Measurements from ENCODE around the gene MELTF.

The MELTF gene

DNA sequence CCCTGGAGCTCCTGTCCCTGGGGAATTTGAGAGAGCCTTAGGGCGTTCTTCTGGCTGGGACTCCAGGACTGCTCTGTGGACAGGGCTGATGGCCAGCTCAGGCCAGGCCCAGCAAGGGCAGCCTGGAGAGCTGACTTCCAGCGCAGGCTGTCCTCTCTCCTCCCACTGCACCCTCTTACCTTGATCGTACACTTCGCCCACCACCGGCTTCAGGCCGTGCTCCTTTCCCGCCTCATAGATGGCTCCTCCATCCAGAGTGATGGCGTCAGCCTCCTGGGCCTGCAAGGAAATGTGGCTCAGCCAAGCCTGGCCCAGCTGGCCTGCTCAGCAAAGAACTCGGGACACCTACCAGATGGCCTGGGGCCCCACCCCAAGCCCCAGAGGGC lies 3.1 kb downstream of the MELTF start:
- DNase-seq = no peak

DNA sequence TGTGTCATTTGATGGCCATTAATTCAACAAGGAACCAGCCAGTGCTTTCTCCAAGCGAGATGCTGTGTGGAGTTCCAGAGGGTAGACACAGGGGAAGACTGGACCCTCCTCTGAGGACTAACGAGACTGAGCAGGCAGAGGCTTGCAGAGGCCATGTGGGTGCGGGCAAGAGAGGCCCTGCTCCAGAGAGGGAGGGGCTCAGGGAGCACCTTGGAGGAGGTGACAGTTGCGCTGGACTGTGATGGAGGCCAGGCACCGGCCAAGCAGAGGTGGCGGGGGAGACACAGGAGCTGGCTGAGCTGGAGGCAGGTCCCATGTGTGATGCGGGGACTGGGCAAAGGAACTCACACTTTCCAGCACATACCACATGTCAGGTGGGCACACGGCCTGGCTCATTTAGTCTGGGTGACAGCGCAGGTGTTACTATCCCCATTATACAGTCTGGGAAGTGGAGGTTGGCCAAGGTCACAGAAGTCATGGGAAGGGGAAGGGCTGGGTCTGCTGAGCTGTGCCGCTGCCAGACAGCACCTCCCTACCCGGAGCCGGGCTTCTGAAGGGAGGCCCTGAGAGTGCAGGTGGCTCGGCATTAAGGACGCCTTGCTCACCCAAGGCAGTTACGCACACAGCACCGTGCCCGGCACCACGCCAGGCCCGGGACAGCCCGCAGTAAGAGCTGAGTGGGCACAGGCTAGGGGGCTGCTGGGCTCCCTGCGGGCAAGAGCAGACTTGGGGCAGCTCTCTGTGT lies 3.7 kb downstream of the MELTF start:
- DNase-seq = no peak

DNA sequence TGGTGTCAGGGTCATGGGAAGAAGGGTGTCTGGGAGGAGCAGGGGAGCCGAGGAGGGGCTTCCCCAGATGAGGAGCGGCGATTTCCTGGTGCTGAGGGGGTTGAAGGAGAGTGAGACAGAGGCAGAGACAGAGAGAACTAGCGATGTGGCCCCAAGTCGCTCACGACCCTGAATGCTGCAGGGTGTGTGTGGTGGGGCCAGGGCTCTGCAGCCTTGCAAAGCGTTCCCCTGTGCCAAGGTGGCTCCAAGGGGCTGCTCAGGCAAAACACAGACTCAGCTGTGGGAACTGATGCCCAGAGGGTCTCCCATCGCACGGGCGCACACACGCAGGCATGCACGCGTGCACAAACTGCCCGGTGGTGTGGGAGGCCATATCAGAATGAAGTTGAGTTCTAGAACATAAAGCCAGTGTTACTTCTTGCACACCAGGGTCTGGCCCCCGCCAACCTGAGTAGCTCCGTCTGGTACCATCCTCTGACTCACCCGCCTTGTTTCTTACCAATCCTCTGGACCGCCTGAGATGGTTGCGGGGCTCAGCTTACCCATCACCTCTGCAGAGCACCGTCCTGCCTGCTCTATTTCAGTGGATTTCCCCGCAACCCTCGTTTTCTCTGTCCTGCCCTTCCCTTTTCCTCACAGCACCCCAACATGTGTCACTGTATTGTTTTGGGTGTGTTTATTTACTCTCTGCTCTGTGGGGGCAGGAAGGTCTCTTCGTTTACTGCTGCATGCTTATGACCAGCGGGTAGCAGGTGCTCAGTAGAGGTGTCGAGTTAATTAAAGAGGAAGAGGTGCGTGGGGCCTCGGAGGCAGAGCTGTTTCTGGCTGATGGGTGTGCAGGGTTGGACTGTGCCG lies 4.5 kb downstream of the MELTF start:
- DNase-seq = no peak

DNA sequence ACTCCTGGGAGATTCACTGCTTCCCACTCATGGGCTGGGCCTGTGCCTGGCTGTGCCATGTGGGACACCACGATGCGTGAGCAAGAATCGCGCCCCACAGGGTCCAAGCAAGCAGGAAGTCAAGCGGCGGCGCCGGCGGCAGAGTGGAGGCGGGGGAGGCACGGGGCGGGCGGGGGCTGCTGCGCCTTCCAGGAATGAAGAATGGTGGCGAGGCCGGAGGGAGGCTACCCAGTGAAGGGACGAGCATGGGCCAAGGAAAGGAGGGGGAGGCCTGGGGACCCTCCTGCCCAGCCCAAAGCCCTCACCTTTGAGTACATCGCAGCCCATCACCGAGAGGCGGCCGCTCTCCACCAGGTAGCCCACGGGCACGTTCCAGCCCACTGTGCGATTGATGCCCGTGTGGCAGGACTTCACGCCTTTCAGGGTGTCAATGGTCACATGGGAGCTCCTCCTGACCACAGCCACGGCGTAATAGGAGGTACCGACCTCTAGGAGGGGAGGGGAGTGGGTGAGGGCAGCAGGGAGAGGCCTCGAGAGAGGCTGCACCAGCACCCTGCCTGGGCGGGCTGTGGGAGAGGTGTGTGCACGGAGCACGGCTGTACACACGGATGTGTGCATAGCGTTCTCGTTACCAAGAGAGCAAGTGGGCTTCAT lies 5.5 kb downstream of the MELTF start:
- no peak for DNase-seq

DNA sequence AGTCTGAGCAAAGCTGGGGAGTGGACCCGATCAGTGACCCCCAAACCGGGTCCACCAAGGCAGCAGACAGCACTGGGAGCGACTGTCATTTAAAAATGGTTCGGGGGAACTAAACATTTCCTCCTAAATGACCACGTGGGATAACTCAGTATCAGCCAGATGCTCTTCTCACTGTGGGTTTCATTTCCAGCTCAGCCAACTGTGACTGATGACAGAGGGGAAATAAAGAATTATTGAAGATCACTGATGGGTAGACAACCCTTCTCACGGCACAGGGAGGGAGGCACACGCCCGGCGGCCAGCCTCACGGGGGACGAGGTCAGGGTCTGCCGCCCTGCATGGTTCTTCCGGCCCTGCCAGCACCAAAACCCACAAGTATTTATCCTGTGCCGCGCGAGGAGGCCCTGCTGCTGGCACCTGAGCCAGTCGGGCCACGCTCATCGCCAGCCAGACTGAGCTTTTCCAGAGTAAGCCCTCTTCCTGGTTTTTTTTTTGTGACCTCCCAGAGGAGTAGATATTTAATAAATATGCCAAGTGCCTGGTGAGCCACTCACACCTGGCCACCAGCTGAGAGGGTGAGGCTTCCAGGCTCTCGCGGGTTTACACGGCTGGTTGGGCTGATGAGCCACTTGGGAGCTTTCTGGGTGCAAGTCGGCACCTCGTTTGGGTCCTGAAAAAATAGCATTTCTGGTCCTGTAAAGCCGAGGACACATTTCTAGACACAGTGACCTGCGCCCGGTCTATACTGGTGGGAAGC lies 6.2 kb downstream of the MELTF start:
- DNase-seq = no peak

DNA sequence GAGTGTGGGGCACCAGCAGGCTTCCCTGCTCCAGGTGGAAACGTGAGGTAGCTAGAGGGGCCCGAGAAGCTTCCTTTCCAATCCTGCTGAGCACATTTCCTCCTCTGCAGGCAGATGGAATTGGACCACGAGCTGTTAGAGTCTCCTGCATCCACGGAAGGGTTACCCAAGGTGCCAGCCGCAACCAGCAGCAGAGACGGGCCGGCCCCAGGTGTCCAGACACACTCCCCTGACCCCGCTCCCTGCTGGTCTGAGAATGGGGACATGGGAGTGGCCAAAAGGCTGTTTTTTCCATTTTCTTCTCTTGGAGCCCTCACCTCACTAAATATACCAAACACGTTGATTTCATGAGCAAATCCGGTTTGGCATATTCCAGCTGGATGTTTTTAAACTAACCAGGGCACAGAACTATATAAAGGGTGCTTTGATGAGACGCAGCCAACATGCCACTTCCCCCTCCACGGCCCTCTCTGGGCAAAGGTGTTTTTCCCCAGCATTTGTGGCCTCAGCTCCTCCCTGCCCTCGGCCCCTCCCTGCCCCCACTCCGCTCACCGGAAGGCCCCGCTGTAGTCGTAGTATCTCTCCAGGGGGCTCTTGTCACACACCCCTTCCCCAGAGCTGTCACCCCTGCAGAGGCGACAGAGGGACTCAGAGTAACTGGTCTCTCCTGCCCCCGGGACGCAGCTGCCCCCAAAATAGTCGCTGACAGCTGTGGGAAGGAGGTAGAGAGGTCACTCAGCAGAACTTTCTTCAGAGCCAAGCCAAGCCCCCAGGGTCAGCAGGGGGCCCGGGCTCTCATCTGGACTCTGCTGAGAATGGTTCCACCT lies 7.0 kb downstream of the MELTF start:
- no peak for DNase-seq

DNA sequence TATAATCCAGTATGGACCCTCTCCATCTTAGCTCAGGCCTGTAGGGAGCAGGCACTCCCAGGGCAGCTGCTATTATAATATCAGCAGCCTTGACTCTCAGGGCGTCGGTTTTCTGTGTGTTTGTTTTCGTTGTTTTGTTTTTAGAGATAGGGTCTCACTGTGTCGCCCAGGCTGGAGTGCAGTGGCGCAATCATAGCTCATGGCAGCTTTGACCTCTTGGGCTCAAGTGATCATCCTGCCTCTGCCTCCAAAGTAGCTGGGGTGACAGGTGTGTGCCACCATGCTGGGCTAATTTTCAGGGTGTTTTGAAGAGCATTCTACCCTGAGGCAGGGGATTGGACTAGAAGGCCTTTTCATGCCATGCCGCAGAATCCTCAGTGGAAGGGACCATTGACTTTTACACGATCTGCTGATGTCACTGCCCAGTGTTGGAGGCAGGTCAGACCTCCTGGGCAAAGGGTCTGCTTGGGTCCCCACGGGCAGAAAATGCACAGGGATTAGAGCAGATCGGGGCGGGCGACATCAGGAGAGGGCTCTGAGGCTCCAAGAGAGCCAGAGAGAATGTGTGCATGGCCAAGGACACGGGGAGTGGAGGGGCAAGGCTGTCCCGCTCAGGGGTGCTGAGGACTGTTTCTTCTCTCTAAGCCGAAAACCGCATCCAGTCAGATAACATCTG lies 7.8 kb downstream of the MELTF start:
- DNase-seq = no peak

DNA sequence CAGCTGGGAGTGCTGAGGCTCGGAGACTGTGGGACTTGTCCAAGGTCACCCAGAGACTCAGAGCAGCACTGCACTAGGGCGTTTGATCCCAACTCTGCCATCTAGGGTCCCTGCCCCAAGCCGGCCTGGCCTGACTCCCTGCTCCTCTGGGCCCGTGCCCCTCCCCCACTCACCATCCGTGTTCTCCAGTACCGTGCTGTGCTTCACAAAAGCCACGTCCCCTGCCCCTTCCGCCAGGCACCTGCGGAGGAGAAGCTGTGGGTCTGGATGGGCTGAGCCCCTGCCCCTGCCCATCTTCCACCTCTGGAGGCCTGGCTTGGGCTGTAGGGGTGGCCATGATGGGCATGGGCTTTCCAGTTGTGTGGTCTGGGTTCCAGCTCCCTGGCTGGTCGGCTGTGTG lies 8.4 kb downstream of the MELTF start:
- DNase-seq = no peak

DNA sequence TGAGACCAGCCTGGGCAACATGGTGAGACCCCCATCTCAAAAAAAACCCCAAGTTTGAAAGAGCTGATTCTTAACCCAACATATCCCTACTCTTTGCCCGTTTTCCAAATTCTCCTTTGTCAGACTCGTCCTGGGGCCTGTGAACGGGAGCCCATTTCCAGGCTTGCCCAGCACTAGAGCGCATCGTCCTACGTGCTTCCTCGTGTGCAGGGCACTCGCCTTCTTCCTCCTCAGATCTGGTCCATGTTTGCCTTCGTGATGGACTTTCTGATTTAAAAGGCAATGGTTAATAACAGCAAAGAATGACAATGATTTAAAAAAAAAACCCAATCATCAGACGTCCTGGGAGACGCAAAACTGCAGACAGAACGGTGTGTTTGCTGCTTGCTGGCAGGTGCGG lies 10.1 kb downstream of the MELTF start:
- no peak for DNase-seq

DNA sequence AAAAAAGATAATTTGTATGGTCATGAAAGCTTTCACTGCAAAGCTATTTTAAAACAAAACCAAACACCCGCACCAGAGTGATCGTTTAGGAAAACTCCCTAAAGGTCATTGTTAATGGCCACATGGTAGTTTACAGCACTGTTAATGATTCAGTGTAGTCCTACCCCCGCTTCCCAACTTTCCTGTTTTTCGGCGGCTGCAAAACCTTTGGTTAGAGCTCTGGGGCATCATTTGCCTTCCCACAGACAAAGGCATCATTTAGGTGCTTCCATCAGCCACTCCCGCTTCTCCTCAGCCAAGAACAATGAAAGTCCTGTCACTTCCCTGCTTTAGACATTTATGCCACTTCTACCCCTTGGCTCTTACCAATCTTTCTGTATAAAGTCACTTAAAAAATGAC lies 10.6 kb downstream of the MELTF start:
- no peak for DNase-seq

DNA sequence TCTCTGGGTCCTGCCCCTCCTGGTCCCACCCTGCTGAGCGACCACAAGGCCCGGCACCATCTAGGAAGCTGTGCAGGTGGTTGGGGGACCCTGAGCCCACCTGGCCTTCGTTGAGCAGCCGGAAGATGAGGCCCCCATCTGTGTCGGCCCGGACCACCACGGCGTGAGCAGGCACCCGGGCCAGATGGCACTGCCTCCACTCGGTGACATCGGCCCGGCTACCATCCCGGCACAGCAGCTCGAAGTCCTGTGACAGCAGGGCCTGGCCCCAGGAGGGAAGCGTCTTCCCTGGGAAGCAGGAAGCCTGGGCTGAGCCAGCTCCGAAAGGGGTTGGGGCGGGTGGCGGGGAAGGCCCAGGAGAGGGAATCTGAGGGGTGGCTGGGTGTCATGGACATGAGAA lies 12.6 kb downstream of the MELTF start:
- DNase-seq = no peak

DNA sequence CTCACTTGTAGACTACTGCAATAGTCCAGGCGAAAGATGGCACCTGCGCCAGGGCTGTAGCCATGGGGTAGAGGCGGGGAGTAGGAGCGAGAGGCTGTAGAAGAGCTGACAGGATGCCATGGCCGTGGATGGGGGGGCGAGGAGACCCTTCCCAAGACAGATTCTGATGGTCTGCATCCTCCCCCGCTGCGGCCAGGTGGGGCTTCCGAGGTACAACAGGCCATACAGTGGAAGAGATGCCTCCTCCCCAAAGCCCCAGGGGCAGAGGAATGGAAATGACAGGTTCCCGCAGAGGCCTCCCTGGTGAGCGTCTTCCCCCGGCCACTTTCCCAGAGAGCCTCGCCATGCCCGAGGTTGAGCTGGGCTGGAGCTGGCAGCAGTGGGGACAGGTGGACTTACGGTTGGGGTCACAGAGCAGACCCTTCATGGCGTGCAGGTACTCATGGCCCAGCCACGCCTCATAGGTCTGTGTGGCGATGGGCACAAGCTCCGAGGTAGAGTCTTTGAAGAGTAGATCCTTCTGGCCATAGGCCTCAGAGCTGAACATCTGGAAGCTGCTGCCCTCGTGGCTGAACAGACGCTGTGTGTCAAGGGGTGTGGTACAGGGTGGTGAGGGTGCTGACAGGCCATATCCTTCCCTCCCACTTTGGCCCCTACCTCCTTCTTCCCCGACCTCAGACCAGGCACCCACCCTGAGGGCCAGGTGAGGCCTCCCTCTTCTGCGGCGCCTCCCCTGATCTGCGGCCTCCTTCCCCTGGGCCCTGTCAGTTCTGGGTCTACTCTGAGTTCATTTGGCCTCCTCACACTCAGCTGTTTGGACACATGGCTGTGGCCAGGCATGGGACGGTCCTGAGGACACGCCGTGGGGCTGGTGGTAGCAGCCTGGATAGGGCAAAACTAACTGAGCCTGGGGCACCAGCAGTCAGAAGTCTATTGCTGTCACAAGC lies 13.6 kb downstream of the MELTF start:
- DNase-seq = no peak

DNA sequence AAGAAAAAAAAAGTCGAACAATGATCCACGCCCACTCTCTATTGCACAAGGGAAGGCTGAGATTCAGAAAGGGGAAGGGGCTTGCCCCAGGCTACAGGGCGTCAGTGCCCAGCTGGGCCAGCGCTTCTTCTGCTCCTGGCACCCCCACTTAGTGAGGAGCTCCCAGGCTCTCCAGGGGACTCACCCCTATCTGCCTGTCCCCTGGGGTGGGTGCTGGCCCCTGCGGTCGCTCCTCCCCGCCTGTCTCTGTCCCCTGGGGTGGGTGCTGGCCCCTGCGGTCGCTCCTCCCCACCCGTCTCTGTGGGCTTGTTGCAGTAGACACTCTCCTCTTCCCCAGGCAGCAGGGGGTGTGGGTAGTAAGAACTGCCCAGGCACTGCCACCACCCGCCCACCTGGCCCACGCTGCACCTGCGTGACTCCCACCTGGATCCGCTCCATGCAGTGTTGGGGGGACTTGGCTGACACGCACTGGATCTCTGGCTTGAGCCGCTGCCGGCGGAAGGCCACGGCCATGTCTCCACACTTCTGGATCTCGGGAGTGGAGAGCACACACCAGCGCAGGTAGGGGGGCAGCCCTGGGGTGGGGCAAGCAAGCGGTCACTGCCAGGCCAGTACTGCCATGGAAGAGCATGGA lies 14.6 kb downstream of the MELTF start:
- no peak for DNase-seq

DNA sequence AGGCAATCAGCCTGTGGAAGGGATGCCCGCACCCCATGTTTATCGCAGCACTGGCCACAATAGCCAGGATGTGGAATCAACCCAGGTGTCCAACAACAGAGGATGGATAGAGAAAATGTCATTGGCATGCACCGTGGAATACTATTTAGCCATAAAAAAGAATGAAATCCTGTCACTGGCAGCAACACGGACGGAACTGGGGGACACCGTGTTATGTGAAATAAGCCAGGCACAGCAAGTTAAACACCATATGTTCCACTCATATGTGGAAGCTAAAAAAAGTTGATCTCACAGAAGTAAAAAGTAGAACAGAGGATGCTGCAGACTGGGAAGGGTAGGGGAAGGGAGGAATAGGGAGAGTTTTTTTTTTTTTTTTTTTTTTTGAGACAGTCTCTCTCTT lies 15.6 kb downstream of the MELTF start:
- no peak for DNase-seq

DNA sequence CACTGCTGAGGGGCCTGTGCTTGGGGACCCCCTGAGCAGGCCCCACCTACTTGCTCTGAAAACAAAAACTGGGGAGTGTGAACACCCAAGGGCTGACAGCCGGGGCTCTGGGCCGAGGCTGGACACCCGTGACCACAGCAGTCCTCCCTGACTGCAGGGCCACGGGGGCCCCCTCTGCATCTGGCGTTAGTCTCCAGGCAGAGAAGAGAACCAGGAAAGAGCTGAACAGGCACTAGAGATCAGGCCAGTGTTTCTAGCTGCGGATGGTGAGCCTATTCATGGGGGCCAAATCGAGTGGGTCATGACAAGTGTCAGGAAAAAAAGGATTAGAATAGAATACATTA lies 17.1 kb downstream of the MELTF start:
- no peak for DNase-seq

DNA sequence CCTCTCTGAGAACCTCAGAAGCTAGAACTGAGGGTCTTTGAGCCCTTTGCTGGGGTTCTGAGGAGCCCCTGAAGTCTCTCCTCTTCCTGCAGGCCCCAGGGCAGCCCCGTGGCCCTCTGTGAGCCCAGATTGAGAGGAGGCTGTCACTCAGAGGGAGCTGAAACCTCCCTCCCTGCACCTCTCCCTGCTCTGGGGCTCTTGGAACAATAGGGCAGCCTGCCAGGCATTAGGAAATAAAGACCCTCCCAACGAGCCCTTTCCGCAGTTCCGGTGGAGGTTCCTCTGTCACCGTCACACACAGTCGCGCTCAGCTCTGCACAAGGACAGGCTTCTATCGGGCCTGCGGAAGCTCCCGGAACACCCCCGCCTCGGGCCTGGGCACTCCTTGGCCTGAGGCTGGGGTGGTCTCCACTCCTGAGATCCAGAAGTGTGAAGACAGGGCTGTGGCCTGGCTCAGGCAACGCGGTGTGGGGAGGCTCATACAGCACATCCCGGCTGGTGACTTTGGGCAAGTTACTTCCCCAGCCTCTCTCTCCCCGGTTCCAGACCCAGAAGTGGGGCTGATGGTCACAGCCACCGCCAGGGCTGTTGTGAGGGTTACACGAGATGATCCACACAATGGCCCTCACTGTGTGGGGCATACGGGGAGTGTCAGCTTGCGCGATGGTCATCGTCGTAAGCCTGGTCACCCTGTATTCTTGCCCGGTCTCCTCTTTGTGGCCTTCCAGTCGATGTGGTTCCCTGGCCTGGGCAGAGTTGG lies 17.7 kb downstream of the MELTF start:
- DNase-seq = no peak

DNA sequence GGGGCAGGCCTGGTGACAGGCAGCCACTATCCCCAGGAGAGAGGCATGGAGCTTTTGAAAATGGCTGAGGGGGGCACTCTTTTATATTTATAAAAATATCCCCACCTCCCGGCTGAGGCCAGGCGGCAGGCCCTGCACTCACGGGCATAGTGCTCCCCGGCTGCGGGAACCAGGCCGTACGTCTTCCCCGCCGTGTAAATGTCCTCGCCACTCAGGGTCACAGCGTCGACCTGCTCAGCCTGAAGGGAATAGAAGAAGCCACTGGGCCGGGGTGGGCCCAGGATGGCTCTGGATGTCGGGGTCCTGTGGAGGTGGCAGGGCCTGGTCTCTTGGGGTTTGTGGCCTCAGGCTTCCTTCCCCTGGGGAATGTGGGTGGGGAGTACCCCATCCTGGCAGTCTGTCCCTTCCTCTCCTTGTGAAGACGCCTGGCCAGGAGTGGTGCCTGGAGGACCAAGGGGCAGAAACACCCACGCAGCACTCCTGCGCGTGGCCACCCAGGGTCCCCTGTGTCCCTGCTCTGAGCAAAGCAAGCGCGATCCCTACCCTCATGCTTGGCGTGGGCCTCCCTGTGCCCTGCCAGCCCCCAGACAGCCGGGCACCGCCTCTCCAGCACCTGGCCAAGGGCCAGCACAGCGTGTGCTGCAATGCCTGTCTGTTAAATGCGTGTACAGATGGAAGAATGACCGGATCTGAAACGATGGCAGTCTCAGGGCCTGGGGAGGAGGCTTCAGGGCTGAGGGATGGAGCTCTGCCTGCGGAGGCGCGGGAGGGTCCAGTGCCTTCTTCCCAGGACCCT lies 18.9 kb downstream of the MELTF start:
- no peak for DNase-seq

DNA sequence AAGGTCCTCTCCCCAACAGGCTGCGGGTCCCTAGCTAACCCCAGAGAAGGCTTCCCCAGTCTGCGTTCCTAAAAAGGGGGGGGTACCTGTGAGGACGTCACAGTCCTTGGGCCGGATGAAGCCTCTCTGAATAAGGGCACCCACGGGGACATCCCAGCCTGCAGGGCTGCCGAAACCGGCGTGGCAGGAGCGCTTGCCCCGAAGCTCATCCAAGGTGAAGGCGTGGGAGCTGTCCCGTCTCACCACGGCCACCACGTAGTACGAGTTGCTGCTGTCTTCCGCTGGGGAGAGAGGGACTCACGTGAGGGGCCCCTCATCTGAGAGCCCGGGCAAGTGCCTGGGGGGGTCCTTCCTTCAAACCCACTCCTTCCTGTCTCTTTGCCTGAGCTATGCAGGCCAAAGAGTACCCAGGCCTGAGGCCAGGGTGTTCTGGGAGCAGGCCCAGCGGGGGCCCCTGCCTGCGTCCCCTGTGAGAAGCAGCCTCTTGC lies 20.0 kb downstream of the MELTF start:
- DNase-seq = no peak

Data from CD4-positive, alpha-beta T cell treated with Interleukin-17A for 1 hour (primary cell).